OCI-LY1 (cell line): Measurements from ENCODE around the gene ANKFN1.
A peak's percentile ranks its signal among the peaks of the same experiment; 100 is the strongest.

ENCODE experiments used
- H2AFZ ChIP-seq: fragments of 200-600 bp; sonication (generic), shearing (Covaris generic); 2 replicates; pipeline ENCODE4 v1.6.0; 2014; ENCODE audit warnings: antibody characterized with exemption, mild to moderate bottlenecking, low read length
- H3F3A ChIP-seq: fragments of 200-600 bp; sonication (generic), shearing (Covaris generic); 2 replicates; pipeline ENCODE4 v1.6.0; 2014; ENCODE audit warnings: mild to moderate bottlenecking, antibody characterized with exemption, low read length, moderate library complexity; ENCODE audit not compliant: insufficient read depth
- H3K27ac ChIP-seq: fragments of 200-600 bp; sonication (generic); 2 replicates; pipeline ENCODE4 v1.5.1; 2014; ENCODE audit warnings: low read length, mixed run types, mild to moderate bottlenecking, low read depth; ENCODE audit not compliant: poor library complexity, severe bottlenecking
- H3K27me3 ChIP-seq: fragments of 200-600 bp; sonication (generic); 2 replicates; pipeline ENCODE4 v1.6.0; 2014; ENCODE audit warnings: antibody characterized with exemption, mild to moderate bottlenecking, low read length, moderate library complexity; ENCODE audit not compliant: insufficient read depth
- H3K36me3 ChIP-seq: fragments of 200-600 bp; sonication (generic); 2 replicates; pipeline ENCODE4 v1.6.1; 2014; ENCODE audit warnings: mild to moderate bottlenecking, antibody characterized with exemption, low read length, moderate library complexity, mixed read lengths; ENCODE audit not compliant: insufficient read depth
- H3K4me1 ChIP-seq: fragments of 200-600 bp; sonication (generic); 2 replicates; pipeline ENCODE4 v1.5.1; 2014; ENCODE audit warnings: mild to moderate bottlenecking, low read length, moderate library complexity; ENCODE audit not compliant: insufficient read depth, severe bottlenecking
- H3K4me2 ChIP-seq: fragments of 200-600 bp; sonication (generic), shearing (Covaris generic); 2 replicates; pipeline ENCODE4 v1.6.1; 2014; ENCODE audit warnings: low read length
- H3K4me3 ChIP-seq: fragments of 200-600 bp; sonication (generic); 2 replicates; pipeline ENCODE4 v1.5.1; 2014; ENCODE audit warnings: low read length, low read depth, mild to moderate bottlenecking, mixed read lengths; ENCODE audit not compliant: poor library complexity, severe bottlenecking
- H3K79me2 ChIP-seq: fragments of 200-600 bp; shearing (Covaris generic); 2 replicates; pipeline ENCODE4 v1.6.1; 2016; ENCODE audit warnings: mixed run types, low read length, mixed read lengths; ENCODE audit not compliant: insufficient read depth
- H3K9ac ChIP-seq: fragments of 200-600 bp; sonication (generic), shearing (Covaris generic); 2 replicates; pipeline ENCODE4 v1.6.1; 2014; ENCODE audit warnings: mild to moderate bottlenecking, low read length, mixed read lengths
- H3K9me2 ChIP-seq: fragments of 200-600 bp; sonication (generic), shearing (Covaris generic); 2 replicates; pipeline ENCODE4 v1.6.1; 2014; ENCODE audit warnings: low read depth, mild to moderate bottlenecking, low read length, mixed read lengths
- H3K9me3 ChIP-seq: fragments of 200-600 bp; shearing (Covaris generic); 2 replicates; pipeline ENCODE4 v1.6.1; 2014; ENCODE audit warnings: low read length, mixed read lengths
- H4K20me1 ChIP-seq: fragments of 200-600 bp; sonication (generic), shearing (Covaris generic); 2 replicates; pipeline ENCODE4 v1.6.0; 2016; ENCODE audit warnings: mild to moderate bottlenecking, low read length; ENCODE audit not compliant: insufficient read depth
- EZH2 ChIP-seq: fragments of 200-600 bp; sonication (generic), shearing (Covaris generic); IDR thresholded peaks from 2 replicates; pipeline ENCODE4 v1.8.0; 2017; ENCODE audit warnings: borderline replicate concordance, mixed run types, mild to moderate bottlenecking, antibody characterized with exemption, low read length, moderate library complexity, mixed read lengths
- TF ChIP-seq, protein P1 (sequence below): fragments of 200-600 bp; sonication (generic), shearing (Covaris generic); IDR thresholded peaks from 2 replicates; pipeline ENCODE4 v1.5.1; 2017; ENCODE audit warnings: mild to moderate bottlenecking, antibody characterized with exemption, low read length, moderate library complexity, mixed read lengths

The ANKFN1 gene

DNA sequence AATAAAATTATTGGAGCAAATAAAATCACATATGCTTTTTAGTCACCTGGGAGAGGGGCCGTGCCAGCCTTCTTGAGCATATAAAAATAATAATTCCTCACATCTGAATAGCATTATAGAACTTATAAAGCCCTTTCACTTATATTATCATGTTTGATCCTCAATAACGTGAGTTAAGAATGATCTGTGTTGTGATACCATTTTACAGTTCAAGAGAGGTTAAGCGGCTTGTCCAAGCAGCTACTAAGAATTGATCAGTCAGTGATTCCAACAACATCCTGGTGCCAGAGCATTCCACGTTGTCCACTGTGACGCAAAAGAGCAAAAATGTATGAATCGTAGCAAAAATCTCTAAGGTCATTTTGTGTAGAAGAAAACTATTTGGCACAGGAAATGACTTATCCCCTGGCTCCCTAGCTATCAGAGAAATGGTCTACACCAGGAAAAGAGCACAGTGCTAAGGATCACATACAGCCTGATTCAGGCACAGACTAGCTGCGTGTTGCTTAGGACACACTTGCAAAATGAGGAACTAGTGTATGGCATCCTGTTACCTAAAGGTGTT is 33.0 kb downstream of the ANKFN1 start:
- Histone ChIP-seq H3K27ac (no peak overlapping the region), H2AFZ (no peak overlapping the region), H3K36me3 (no peaks in the 10 kb centered on the region)

DNA sequence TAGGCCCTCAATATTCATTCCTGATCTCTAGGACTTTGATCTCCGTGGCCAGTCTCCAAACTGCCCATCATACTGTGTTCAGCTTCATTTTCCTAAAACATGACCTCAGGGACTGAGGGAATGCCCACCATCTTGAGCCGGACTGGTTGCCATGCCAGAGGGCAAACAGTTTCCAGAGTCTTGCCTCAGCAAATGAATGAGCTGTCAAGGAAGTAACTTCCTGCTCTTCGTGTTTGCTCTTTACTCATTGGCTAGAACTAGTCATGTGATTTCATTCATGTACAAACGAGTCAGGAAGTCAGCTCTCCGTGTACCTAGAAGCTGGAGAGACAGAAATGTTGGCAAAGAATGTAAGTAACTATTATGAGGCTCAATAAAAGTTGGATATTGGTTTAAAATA is 50.2 kb downstream of the ANKFN1 start:
- Histone ChIP-seq H3K4me2 (peak overlapping the region; percentile 44), H3F3A (no peaks in the 10 kb centered on the region), H3K9ac (no peak overlapping the region), H2AFZ (peak overlapping the region; percentile 53; the same call in 1 of the 2 replicates), H3K27ac (no peak overlapping the region), H3K36me3 (no peaks in the 10 kb centered on the region), H3K27me3 (no peaks in the 10 kb centered on the region), H3K9me2 (no peaks in the 10 kb centered on the region), H3K4me1 (peaks cover 3% of the 10 kb centered on the region), H3K79me2 (no peaks in the 10 kb centered on the region), H4K20me1 (no peaks in the 10 kb centered on the region), H3K9me3 (no peaks in the 10 kb centered on the region), H3K4me3 (peak overlapping the region; percentile 32)
- TF ChIP-seq, protein P1, sequence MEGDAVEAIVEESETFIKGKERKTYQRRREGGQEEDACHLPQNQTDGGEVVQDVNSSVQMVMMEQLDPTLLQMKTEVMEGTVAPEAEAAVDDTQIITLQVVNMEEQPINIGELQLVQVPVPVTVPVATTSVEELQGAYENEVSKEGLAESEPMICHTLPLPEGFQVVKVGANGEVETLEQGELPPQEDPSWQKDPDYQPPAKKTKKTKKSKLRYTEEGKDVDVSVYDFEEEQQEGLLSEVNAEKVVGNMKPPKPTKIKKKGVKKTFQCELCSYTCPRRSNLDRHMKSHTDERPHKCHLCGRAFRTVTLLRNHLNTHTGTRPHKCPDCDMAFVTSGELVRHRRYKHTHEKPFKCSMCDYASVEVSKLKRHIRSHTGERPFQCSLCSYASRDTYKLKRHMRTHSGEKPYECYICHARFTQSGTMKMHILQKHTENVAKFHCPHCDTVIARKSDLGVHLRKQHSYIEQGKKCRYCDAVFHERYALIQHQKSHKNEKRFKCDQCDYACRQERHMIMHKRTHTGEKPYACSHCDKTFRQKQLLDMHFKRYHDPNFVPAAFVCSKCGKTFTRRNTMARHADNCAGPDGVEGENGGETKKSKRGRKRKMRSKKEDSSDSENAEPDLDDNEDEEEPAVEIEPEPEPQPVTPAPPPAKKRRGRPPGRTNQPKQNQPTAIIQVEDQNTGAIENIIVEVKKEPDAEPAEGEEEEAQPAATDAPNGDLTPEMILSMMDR, result no peak
- no peak for TF ChIP-seq EZH2

More for the DNA sequence above, 33.0 kb downstream of the ANKFN1 start:
- no peak overlapping the region for H3K4me2 ChIP-seq
- no peaks in the 10 kb centered on the region for H3K79me2 ChIP-seq
- H3F3A ChIP-seq, result no peaks in the 10 kb centered on the region
- no peak overlapping the region for H3K4me3 ChIP-seq
- no peaks in the 10 kb centered on the region for H3K9me2 ChIP-seq
- H3K9ac ChIP-seq, result no peak overlapping the region
- H3K27me3 ChIP-seq, result no peaks in the 10 kb centered on the region
- no peaks in the 10 kb centered on the region for H3K4me1 ChIP-seq
- no peaks in the 10 kb centered on the region for H3K9me3 ChIP-seq
- no peaks in the 10 kb centered on the region for H4K20me1 ChIP-seq
- TF ChIP-seq, protein P1, result no peak
- no peak for TF ChIP-seq EZH2

DNA sequence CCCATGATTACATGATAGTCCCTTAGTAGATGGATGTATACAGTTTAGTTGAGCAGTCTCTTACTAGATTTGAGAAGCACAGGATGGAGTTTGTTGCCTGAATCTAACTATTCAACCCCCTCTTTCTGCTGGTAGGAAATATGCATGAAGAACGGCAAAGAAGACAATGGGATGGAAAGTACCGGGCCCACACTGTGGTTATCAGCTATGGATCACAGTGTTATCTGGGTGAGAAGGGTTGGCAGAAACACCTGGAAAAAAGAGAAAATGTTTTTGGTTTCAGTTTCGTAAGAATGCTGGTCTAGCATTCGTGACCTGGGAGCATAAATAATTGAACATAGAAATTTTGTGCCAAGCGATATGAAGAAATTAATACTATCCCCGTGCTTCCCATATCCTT is 53.1 kb downstream of the ANKFN1 start:
- H4K20me1 ChIP-seq, result no peaks in the 10 kb centered on the region
- H3K27ac ChIP-seq, result no peak overlapping the region
- no peaks in the 10 kb centered on the region for H3K27me3 ChIP-seq
- no peak overlapping the region for H3K4me2 ChIP-seq
- no peaks in the 10 kb centered on the region for H3K9me3 ChIP-seq
- H2AFZ ChIP-seq, result no peak overlapping the region
- H3K9me2 ChIP-seq, result no peaks in the 10 kb centered on the region
- H3K4me1 ChIP-seq, result peaks cover 3% of the 10 kb centered on the region
- H3K36me3 ChIP-seq, result no peaks in the 10 kb centered on the region
- TF ChIP-seq, protein P1, result no peak
- TF ChIP-seq EZH2, result no peak
- no peaks in the 10 kb centered on the region for H3K79me2 ChIP-seq
- no peak overlapping the region for H3K4me3 ChIP-seq
- H3K9ac ChIP-seq, result no peak overlapping the region
- H3F3A ChIP-seq, result no peaks in the 10 kb centered on the region
